ENCODE measurements around the gene MCM3.

Gene MCM3

DNA sequence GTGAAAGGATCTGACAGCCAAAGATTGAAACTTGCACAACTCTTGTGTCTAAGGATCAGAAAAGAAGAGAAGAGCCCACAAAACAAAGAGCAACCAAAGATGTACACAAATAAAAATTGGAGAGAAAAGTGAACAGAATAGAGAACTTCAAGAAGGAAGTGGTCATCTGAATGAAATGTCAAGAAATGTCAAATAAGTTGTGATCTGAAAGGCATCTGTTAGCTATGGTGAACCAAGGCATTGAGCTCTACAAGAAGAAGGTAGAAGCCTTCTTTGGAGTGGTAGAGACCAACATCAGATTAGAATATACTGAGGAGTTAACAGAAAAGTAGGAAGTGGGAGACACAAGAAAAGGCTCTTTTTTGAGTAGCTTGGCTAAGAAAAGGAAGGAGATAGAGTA is 68.8 kb downstream of the MCM3 start:
- in situ Hi-C loops (cut with MboI; ENCODE audit: low pct_unique_long_range_greater_than_20kb, low sequenced_read_pairs): no loop called here
- no peak for DNase-seq

Measured in KBM-7 (cell line).